Adrenal gland (tissue), 5 donors: Measurements from ENCODE around the gene ICAM5.

Experiments
- POLR2A ChIP-seq, 2 donors: fragments of 450-650 bp; IDR thresholded peaks; one replicate each; pipeline ENCODE4 v1.6.1; 2017; ENCODE audit warnings: antibody characterized with exemption in 2 of 2, mild to moderate bottlenecking in 2 of 2, moderate library complexity in 1 of 2
- TF ChIP-seq, protein P1 (sequence below), 6 experiments: fragments of 450-650 bp in 4 of 6; fragments of 200-600 bp in 2 of 6; sonication (generic) in 1 of 6; IDR thresholded peaks; 1 replicate in 5 of 6; 2 replicates in 1 of 6; pipeline versions ENCODE4 v1.5.1 to v1.8.0; 2016 to 2021; ENCODE audit warnings: antibody characterized with exemption in 6 of 6, mild to moderate bottlenecking in 2 of 6, moderate library complexity in 1 of 6
- donor health status: DM: no; HTN: no; CAD: no.

DNA sequence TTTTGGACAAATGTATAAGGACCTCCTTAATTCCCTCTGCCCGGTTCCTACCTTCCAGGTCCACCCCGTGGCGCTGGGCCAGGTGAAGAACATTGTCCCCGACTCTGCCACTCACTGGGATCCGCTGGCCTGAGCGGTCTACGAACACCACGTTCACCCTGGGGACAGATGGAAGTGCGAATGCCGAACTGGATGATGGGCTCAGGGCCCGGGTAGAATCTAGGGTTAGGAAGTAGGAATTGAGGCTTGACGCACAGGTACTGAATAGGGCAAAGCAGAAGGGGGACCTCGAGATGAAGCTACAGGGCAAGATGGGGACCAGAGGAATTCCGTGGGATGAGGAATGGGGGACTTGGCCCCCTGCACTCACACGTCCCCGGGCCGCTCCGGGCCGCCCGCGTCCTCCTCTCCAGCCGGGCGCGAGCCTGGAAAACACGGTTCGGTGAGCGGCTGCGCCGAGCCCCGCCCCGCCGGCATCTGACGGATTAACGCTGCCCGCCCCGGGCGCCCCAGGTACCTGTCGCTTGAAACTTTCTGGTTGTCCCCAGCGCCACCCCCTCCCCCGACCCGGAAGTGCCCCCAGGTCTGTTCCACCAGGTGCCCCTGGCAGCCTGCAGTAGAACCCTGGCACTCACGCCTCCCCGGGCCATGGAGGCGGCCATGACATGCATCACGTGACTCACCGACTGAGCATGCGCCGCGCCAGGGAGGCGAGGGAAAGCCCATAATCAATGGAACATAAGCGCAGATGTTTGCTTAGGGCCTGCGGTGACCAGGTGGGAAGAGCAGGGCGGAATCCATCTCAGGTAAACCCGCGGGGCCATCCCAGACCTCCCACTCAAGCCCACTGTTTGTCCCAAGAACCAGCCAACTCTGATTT, 25.8 kb downstream of the ICAM5 start, which contains the start of gene FDX2:
- TF ChIP-seq, protein P1, sequence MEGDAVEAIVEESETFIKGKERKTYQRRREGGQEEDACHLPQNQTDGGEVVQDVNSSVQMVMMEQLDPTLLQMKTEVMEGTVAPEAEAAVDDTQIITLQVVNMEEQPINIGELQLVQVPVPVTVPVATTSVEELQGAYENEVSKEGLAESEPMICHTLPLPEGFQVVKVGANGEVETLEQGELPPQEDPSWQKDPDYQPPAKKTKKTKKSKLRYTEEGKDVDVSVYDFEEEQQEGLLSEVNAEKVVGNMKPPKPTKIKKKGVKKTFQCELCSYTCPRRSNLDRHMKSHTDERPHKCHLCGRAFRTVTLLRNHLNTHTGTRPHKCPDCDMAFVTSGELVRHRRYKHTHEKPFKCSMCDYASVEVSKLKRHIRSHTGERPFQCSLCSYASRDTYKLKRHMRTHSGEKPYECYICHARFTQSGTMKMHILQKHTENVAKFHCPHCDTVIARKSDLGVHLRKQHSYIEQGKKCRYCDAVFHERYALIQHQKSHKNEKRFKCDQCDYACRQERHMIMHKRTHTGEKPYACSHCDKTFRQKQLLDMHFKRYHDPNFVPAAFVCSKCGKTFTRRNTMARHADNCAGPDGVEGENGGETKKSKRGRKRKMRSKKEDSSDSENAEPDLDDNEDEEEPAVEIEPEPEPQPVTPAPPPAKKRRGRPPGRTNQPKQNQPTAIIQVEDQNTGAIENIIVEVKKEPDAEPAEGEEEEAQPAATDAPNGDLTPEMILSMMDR (IDR thresholded peaks at IDR 0.05): no peak
- TF ChIP-seq POLR2A (IDR thresholded peaks at IDR 0.05): no peak
